NCI-H146 treated with DMSO at 0.1 percent for 48 hours (cell line): ENCODE results near the gene AGPS.
A peak's percentile ranks its signal among the peaks of the same experiment; 100 is the strongest.

ENCODE experiments used
- DNase-seq: peaks from one replicate; lab custom pipeline; 2025; ENCODE audit not compliant: unreplicated experiment; lab: John Stamatoyannopoulos, UW

Gene AGPS

DNA sequence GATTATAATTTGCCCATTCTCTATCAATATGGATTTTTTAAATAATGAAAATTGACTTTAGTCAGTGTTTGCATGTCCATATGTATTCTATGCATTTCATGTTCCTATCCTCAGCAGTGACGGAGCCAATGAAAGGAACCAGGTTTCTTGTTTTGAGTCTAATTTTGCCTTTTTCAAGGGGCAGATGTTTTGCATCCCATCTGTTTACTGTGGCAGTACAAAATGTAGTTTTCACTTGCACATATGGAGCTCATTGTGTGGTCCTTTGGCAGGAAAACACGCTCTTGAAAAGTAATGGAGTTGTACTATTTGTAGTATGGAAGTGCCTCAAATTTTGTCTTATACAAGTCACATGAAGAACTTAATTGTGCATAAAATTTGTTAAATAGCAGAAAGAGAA is 127.8 kb downstream of the AGPS start:
- DNase-seq, result no peak

DNA sequence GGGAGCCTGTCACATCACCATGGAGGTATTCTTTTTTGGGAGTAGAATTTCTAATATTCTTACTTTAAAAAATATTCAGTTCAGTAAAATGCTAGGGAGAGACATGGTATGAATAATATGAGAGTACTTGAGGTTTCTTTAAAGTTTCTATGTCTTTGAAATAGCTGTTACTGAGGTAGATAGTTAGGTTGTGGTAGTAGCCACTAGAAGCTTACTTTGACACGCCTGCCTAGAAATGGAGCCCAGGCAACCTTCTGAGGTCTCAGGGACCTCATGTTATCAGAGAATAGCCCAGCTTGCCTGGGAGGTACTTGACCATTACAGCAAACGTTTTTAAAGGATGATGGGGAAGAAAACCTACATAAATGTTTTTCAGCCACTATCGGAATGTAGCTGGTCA is 131.2 kb downstream of the AGPS start:
- DNase-seq, result no peak

DNA sequence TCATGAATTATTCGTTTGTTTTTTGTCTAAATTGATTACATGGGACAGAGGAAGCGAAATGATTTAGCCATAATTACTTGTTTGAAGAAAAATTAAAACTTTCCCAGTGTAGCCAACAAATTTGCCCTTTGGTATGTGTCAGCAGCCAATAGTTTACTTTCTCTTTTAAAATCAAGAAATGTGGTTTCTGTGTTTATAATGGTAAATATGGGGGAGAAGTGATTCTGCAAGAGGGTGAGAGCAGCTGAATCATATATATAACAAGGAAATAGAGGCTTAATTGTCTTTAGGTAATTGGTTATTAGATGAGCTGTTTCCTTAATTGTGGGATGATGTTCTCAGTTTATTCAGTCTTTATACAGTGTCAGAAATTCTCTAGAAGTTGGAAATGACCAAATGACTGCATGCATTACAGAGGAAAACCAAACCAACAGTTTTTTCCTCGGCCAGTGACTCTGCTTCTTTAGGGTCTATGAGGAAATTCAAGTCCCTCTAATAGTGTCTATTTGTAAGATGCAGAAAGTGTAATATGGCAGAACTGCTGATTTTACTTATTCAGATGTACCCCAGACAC is 132.9 kb downstream of the AGPS start:
- DNase-seq, result no peak

DNA sequence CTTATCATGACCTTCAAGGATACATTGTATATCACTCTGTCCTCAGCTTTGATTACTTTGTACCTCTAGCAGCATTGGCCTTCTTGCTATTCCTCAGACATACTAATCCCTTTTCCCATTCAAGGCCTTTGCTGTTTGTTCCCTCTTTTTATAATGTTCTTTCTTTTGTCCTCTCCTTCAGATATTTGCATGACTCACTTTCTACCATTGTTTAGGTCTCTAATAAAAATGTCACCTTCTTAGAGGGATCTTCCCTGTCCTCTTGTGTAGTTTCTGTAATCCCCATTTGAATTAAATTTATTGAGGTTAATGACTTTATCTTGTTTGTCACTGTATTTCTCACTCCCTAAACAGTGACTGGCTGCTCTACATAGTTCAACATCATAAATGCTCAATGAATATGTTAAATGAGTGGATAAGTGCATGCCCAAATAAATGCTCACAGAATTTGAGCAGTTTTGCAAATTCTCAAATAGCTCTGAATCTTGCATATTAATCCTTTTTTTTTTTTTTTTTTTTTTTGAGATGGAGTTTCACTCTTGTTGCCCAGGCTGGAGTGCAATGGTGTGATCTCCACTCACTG is 135.9 kb downstream of the AGPS start:
- DNase-seq, result no peak

GRCh38 chr2:177529166-177529565 is 136.6 kb downstream of the AGPS start:
- DNase-seq, result no peak

GRCh38 chr2:177530561-177530960 is 138.0 kb downstream of the AGPS start:
- DNase-seq, result peak; percentile 80

DNA sequence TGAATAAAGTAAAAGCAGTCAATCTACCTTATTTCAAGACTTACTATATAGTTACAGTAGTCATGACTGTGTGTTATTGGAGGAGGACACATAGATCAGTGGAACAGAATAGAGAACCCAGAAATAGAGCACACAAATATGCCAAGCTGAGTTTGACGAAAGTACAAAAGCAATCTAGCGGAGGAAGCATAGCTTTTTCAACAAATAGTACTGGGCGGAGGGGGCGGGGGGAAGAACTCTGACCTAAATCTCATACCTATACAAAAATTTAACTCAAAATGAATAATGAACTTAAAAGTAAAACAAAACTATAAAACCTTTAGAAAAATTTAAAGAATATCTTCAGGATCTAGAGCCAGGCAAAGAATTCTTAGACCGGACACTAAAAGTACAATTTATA is 139.1 kb downstream of the AGPS start:
- no peak for DNase-seq

GRCh38 chr2:177532567-177532966 is 140.0 kb downstream of the AGPS start:
- no peak for DNase-seq

GRCh38 chr2:177533253-177533652 is 140.7 kb downstream of the AGPS start:
- DNase-seq, result no peak

GRCh38 chr2:177535000-177535399 is 142.4 kb downstream of the AGPS start:
- DNase-seq, result peak; percentile 11

GRCh38 chr2:177535958-177536504 is 143.5 kb downstream of the AGPS start:
- peak; percentile 86 for DNase-seq

- no peak for DNase-seq
Measured at GRCh38 chr2:177537213-177537612, 144.6 kb downstream of the AGPS start.

DNA sequence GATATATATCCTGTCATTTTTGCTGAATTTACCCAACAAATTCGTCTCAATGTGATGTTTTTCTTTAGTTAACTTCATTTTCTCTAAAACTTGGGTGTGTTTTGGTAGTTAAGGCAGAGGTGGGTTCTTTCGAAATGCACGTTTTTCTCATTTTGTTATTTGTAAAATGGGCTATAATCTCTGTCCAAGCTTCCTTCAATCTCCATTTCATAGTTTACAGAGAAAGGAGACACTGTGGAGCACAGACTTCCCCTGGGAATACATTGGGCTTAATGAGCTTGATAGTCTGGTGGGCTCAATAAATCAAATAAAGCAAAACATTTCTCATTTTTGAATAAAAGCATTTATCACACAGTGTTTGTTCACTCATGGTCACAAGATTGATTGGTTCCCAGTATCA is 145.1 kb downstream of the AGPS start:
- no peak for DNase-seq

- DNase-seq, result peak; percentile 28
Measured at GRCh38 chr2:177538323-177538722, 145.8 kb downstream of the AGPS start.

DNA sequence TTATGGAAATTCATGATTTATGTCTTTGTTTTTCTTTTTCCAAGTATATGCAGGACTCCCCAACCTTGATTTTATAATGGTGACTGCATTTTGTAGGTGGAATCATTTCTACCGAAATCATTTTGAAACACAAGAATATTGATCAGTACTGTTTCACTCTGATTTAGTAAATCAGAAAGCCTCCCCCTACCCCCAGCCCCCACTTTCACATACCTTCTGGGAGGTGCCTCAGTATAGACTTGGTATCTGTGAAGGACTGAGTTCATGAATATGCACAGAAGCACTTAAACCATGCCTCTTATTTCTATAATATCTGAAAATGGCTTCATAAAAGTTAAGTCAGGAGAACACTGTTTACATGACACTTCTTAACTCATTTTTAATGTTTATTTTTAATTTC is 147.7 kb downstream of the AGPS start:
- DNase-seq, result no peak

DNA sequence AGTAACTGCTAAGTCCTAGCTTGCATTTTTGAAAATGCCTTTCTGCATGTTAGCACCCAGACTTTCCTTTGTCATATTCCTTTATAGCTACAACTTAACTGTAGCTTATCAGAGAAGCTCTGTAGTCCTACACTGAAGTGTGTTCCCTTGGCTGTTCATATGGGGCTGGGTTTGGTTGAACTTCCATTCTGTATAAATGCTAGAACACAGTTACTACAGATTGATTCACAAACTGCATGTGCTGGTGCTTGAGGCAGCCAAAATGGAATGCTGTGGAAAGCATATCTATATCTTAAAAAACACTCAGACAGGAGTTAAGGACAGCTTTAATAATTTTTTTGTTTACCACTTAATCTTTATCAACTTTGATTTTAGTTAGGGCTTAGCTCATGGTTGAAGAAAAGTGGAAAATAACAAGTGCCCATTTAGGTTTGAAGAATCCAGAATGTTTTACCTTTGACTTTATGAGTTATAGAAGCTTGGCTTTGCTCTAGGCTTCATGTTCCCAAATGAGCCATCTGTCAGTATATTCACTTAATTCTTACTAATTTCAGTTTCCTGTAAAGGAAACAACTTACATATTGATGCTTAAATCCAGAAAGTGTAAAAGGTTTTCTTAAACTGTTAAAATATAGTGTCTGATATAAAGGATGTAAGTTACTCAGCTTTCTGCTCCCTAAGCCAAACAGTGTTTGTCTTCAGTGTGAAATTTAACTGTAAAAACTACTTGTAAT is 148.9 kb downstream of the AGPS start:
- no peak for DNase-seq

- no peak for DNase-seq
Measured at GRCh38 chr2:177542396-177542795, 149.8 kb downstream of the AGPS start.

DNA sequence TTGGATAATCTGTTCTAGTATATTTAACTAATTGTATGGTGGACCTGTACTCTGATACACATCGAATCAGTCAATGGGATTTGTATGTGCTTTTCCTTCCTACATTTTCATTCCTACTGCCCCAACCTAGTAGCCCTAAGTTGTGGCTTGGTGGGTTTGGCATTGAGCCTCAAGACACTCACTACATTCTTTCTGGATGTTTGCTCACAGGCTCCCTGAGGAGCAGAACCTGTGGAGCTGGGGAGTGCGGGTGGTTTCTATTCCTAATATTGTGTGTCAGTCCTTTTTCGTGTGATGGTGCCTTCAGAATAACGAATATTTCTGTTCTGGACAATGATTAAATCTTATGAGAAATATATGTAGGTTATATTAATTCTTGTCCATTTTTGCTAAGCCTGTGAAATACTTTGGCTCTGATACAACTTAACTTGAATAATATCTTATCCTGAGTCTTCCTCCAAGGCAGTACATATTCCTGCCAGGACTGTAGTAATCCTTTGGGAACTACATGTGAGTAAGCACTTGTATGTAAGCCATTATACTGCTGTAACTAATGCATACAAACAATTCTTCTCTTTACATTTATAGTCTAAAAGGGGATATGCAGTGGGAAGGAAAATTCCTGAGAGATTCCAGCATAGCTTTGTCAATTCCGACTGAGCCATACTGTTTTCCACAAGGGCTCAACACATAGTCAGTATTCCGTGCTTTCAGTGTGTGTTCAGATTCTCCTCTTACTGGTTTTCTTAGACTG is 150.6 kb downstream of the AGPS start:
- no peak for DNase-seq

- no peak for DNase-seq
Measured at GRCh38 chr2:177545143-177545542, 152.6 kb downstream of the AGPS start.

DNA sequence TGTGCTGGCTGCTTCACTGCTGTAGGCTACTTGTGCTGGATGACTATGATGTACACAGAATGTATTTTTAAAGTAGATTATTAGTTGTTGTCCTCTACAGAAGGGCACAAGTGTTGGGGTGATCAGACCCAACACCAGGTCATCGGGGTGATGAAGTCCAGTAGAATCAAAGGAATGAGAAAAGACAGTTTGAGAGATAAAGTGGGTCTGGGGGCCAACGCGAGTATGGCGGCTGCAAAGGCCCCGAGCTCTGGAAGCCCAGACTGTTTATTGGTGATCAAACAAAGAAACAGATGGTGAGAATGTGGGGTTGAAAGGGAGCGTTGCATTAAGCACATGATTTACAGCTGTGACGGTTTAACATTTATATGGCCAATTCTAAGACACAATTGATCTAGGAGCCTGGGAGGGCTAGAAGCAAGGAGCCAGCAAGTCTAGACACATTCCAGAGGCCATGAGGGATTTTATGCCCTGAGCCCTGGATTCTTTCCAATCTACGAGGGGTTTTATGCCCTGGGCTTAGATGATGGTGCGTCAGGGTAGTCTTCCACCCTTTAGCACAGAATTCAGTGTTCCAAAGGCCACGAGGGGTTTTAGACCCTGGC is 153.5 kb downstream of the AGPS start:
- no peak for DNase-seq

DNA sequence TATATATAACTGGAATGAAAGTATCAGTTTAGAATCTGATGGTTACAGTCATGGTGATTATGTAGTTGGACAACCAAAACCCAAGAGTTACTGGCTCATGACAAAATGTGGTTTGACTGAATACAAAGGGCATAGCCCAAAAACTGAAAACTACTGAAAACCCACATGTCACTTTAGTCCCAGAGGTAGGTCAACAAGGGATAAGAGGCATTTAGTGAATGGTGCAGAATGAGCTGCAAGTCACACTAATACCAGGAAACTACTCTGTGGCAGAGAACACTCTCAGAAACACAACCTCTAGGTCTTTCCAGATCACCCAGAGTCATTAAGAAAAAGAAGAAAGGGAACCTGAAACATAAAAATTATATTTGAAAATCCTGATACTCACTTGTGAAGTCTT is 154.5 kb downstream of the AGPS start:
- no peak for DNase-seq
